HepG2 (cell line): Measurements from ENCODE around the gene TSPAN17. TPM values are rescaled to one million over a fixed set of nuclear protein-coding genes. Genes with fewer than 3 reads are reported as not detected.

ENCODE experiments used
- CENPBD1 ChIP-seq: sonication (generic); formaldehyde crosslinking; IDR thresholded peaks from 2 replicates; pipeline ENCODE4 v1.8.0; 2022; ENCODE audit warnings: missing genetic modification reagents, low read depth, mild to moderate bottlenecking, borderline replicate concordance
- CREB3 ChIP-seq: sonication (generic); formaldehyde crosslinking; IDR thresholded peaks from 2 replicates; pipeline ENCODE4 v1.5.0; 2020; ENCODE audit warnings: missing genetic modification reagents
- ETS1 ChIP-seq: sonication (generic); formaldehyde crosslinking; IDR thresholded peaks from 2 replicates; pipeline ENCODE4 v1.4.0; 2020; ENCODE audit warnings: missing genetic modification reagents
- FOXA1 ChIP-seq, 2 experiments: fragments of 450-650 bp in 1 of 2; sonication (generic) in 1 of 2; formaldehyde crosslinking in 1 of 2; IDR thresholded peaks; 2 replicates each; pipeline versions ENCODE4 v1.4.0 to v1.6.1; 2016 to 2020; ENCODE audit warnings: missing genetic modification reagents in 1 of 2
- HMGA1 ChIP-seq: sonication (generic); formaldehyde crosslinking; conservative IDR thresholded peaks from 2 replicates; pipeline ENCODE4 v1.4.0; 2020; ENCODE audit warnings: missing genetic modification reagents
- KDM2A ChIP-seq: sonication (generic); formaldehyde crosslinking; IDR thresholded peaks from 2 replicates; pipeline ENCODE4 v1.4.0; 2020; ENCODE audit warnings: low read depth, missing genetic modification reagents, borderline replicate concordance
- KDM5A ChIP-seq: fragments of 200-600 bp; sonication (generic); IDR thresholded peaks from 2 replicates; pipeline ENCODE4 v1.7.0; 2018; ENCODE audit warnings: antibody characterized with exemption, mild to moderate bottlenecking, low read length, borderline replicate concordance
- MXD4 ChIP-seq: IDR thresholded peaks from 2 replicates; pipeline ENCODE4 v1.6.1; 2016; ENCODE audit warnings: mild to moderate bottlenecking, missing biosample characterization, missing genetic modification reagents
- RXRB ChIP-seq: IDR thresholded peaks from 2 replicates; pipeline ENCODE4 v1.6.1; 2016; ENCODE audit warnings: borderline replicate concordance, missing genetic modification reagents, missing compliant biosample characterization
- TEF ChIP-seq: sonication (generic); formaldehyde crosslinking; IDR thresholded peaks from 2 replicates; pipeline ENCODE4 v1.5.0; 2020; ENCODE audit warnings: missing genetic modification reagents
- YEATS4 ChIP-seq: sonication (generic); formaldehyde crosslinking; IDR thresholded peaks from 2 replicates; pipeline ENCODE4 v1.4.0; 2020; ENCODE audit warnings: missing genetic modification reagents, borderline replicate concordance
- ZNF354B ChIP-seq: sonication (generic); formaldehyde crosslinking; IDR thresholded peaks from 2 replicates; pipeline ENCODE4 v1.8.0; 2022; ENCODE audit warnings: mild to moderate bottlenecking, missing genetic modification reagents
- ZNF431 ChIP-seq: sonication (generic); formaldehyde crosslinking; IDR thresholded peaks from 2 replicates; pipeline ENCODE4 v1.9.0; 2022; ENCODE audit warnings: missing genetic modification reagents, low read depth, mild to moderate bottlenecking, borderline replicate concordance
- ZNF562 ChIP-seq: sonication (generic); formaldehyde crosslinking; IDR thresholded peaks from 2 replicates; pipeline ENCODE4 v1.8.0; 2022; ENCODE audit warnings: missing genetic modification reagents, borderline replicate concordance
- ZNF672 ChIP-seq: sonication (generic); formaldehyde crosslinking; IDR thresholded peaks from 2 replicates; pipeline ENCODE4 v1.8.1; 2022; ENCODE audit warnings: missing genetic modification reagents
- ZNF782 ChIP-seq: sonication (generic); formaldehyde crosslinking; IDR thresholded peaks from 2 replicates; pipeline ENCODE4 v1.4.0; 2020; ENCODE audit warnings: missing genetic modification reagents, mild to moderate bottlenecking, borderline replicate concordance
- ZNF792 ChIP-seq: IDR thresholded peaks from 2 replicates; pipeline ENCODE4 v1.6.1; 2016
- ZNF841 ChIP-seq: sonication (generic); formaldehyde crosslinking; IDR thresholded peaks from 2 replicates; pipeline ENCODE4 v1.8.1; 2023; ENCODE audit warnings: missing genetic modification reagents, borderline replicate concordance
- ZUFSP ChIP-seq: sonication (generic); formaldehyde crosslinking; IDR thresholded peaks from 2 replicates; pipeline ENCODE4 v1.9.0; 2021; ENCODE audit warnings: missing genetic modification reagents, mild to moderate bottlenecking, borderline replicate concordance
- polyA plus RNA-seq, 8 experiments: library from polyadenylated mRNA; depleted of rRNA in 3 of 8; stranded (reverse) in 7 of 8; unstranded in 1 of 8; fragments of >200 nt; fragmentation: Illumina TruSeq in 4 of 8; extraction: Trizol in 4 of 8; gene quantifications; 2 replicates each; pipeline versions ENCODE4 v1.2.1 to v1.2.3, GENCODE V29; 2011 to 2016; ENCODE audit warnings: low read depth in 4 of 8, missing spikeins in 1 of 8, mixed read lengths in 1 of 8; ENCODE audit not compliant: insufficient read depth in 1 of 8
- total RNA-seq, 5 experiments: library from RNA; depleted of rRNA; stranded (reverse); fragments of >200 nt; fragmentation: Illumina TruSeq; extraction: Trizol; gene quantifications; 2 replicates each; pipeline ENCODE4 v1.2.3, GENCODE V29; 2016; ENCODE audit warnings: low read depth in 1 of 5
- TF ChIP-seq, protein P1 (sequence below): sonication (generic); formaldehyde crosslinking; IDR thresholded peaks from 2 replicates; pipeline ENCODE4 v1.4.0; 2020; ENCODE audit warnings: mild to moderate bottlenecking, missing genetic modification reagents, borderline replicate concordance

Gene TSPAN17
- total and polyA plus RNA-seq, 2 of the 13 experiments (the other 11 are each of a cell fraction or from before 2014, with no cell fraction given), result 11.5 to 15.0 TPM

- no peak for TF ChIP-seq HMGA1 (CRISPR knock-in tag)
- no peak for TF ChIP-seq ZNF841 (CRISPR knock-in tag)
- no peak for TF ChIP-seq ZNF562 (CRISPR knock-in tag)
- no peak for TF ChIP-seq CREB3 (CRISPR knock-in tag)
- TF ChIP-seq KDM5A, result no peak
- peak; percentile 76; the same call in 1 of the 2 replicates for TF ChIP-seq MXD4 (CRISPR knock-in tag)
- no peak for TF ChIP-seq ZUFSP (CRISPR knock-in tag)
- TF ChIP-seq ZNF792, result peak; percentile 80; the same call in 1 of the 2 replicates
- TF ChIP-seq RXRB (CRISPR knock-in tag), result peak; percentile 51; the same call in 1 of the 2 replicates
- TF ChIP-seq CENPBD1 (CRISPR knock-in tag), result no peak
- no peak for TF ChIP-seq TEF
- no peak for TF ChIP-seq ZNF782 (CRISPR knock-in tag)
- no peak for TF ChIP-seq ZNF431
- no peak for TF ChIP-seq ETS1 (CRISPR knock-in tag)
- TF ChIP-seq FOXA1 (IDR thresholded peaks at IDR 0.05), result no peak
- TF ChIP-seq FOXA1 (CRISPR knock-in tag; IDR thresholded peaks at IDR 0.05), result no peak
- no peak for TF ChIP-seq YEATS4 (CRISPR knock-in tag)
- TF ChIP-seq KDM2A, result peak; percentile 64; the same call in 1 of the 2 replicates
- no peak for TF ChIP-seq ZNF354B (CRISPR knock-in tag)
- TF ChIP-seq, protein P1, sequence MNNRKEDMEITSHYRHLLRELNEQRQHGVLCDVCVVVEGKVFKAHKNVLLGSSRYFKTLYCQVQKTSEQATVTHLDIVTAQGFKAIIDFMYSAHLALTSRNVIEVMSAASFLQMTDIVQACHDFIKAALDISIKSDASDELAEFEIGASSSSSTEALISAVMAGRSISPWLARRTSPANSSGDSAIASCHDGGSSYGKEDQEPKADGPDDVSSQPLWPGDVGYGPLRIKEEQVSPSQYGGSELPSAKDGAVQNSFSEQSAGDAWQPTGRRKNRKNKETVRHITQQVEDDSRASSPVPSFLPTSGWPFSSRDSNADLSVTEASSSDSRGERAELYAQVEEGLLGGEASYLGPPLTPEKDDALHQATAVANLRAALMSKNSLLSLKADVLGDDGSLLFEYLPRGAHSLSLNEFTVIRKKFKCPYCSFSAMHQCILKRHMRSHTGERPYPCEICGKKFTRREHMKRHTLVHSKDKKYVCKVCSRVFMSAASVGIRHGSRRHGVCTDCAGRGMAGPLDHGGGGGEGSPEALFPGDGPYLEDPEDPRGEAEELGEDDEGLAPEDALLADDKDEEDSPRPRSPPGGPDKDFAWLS (CRISPR knock-in tag), result no peak
- TF ChIP-seq ZNF672, result no peak
Observed at GRCh38 chr5:176611435-176611834, 35.8 kb upstream of the TSPAN17 start (continued).
